Adrenal gland (tissue), 5 donors: ENCODE measurements around the gene INO80E.

Experiments
- CTCF ChIP-seq, 6 experiments: fragments of 450-650 bp in 4 of 6; fragments of 200-600 bp in 2 of 6; sonication (generic) in 1 of 6; IDR thresholded peaks; 1 replicate in 5 of 6; 2 replicates in 1 of 6; pipeline versions ENCODE4 v1.5.1 to v1.8.0; 2016 to 2021; ENCODE audit warnings: antibody characterized with exemption in 6 of 6, mild to moderate bottlenecking in 2 of 6, moderate library complexity in 1 of 6
- POLR2A ChIP-seq, 2 donors: fragments of 450-650 bp; IDR thresholded peaks; one replicate each; pipeline ENCODE4 v1.6.1; 2017; ENCODE audit warnings: antibody characterized with exemption in 2 of 2, mild to moderate bottlenecking in 2 of 2, moderate library complexity in 1 of 2
- donor health status: DM: no; HTN: no; CAD: no.

- TF ChIP-seq CTCF (IDR thresholded peaks at IDR 0.05) (no peak), POLR2A (IDR thresholded peaks at IDR 0.05) (no peak)
These were observed 27.8 kb upstream of the INO80E start for GRCh38 chr16:29968205-29968604.
